ENCODE measurements around the gene FAM32A.

Gene FAM32A

DNA sequence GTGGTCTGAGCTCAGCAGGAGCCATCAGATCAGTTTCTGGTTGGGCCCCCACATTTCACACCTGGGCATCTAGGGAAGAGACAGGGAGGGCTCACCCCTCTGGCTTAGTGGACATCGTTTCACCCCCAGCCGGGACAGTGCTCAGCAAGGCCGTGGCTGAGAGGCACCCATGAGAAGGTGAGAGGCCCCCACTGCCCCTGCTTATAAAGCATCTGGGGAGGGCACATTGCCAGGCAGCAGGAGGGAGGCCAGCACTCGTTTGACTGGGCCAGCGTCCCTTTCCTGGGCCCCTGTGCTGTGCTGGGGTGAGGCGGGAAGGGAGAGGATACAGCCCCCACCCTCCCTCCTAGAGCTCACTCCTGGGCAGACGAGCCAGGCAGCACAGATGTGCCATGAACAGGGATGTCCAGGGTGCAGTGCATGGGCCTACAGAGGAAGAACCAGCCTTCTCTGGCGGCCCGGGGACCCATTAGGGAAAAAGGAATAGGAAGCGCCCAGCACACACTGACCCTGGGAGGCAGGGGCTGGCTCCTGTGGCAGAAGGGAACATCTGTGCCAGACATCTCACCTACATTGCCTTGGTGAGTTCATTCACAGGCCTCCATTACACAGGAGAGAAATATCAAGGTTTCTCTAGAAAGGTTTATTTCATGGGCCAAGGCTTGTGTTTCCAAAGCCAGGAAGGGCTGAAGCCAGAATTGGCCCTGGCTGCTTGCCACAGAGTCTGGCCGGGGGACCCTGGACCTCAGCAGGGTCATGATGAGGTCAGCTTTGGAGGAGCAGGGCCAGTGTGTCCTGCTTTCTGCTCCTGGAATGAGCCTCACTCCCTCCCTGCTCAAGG is 20.2 kb downstream of the FAM32A start:
- H3K4me3 ChIP-seq (replicated peaks; ENCODE audit: low read depth, low read length) = no peak overlapping the region
- TF ChIP-seq CTCF (IDR thresholded peaks at IDR 0.05; ENCODE audit: low read depth, low read length, missing control alignments) = no peak
- no peak for DNase-seq (ENCODE audit: extremely low read depth, low read depth)

DNA sequence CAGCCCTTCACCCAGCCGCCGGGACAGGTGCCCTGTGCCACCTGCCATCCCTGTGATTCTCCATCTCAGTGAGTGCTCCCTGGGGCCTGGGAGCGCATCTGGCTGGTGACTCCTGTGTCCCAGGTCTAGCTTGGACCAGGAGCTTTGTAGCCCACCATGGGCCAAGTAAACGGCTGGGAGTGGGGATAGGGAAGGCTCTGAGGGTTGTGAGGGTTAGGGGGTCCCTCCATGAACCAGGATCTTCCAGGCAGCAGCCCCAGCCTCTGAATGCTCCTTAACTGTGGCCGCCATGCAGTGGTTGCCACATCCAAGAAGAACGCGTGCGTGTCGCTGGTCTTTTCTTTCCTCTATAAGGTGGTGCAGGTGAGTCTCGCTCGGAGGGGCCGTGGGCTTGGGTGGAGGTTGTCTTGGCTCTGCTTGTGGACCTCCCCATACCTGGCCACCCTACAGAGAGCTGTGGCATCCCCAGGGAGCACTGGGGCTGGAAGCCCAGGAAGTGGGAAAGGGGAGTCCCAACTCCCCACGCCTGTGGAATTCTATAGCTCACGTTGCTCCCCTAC is 20.9 kb downstream of the FAM32A start:
- DNase-seq (ENCODE audit: extremely low read depth, low read depth) = no peak
- H3K4me3 ChIP-seq (replicated peaks; ENCODE audit: low read depth, low read length) = no peak overlapping the region
- no peak for TF ChIP-seq CTCF (IDR thresholded peaks at IDR 0.05; ENCODE audit: low read depth, low read length, missing control alignments)

DNA sequence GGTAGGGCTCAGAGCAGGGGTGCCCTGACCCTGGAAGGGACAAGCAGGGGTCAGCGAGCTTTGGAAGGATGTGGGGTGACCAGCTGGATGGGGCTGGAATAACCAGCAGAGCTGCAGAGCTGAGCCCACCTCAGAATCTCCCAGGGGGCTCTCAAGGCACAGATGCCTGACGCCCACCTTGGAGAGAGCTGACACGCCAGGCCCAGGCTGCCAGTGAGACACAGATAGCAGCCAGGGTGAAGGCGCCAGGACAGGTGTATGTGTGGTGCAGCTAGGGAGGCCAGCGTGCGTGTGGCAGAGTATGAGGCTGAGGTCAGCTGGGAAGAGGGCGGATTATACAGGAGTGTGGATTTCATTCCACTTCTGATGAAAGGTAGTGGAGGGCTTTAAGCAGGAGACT is 21.4 kb downstream of the FAM32A start:
- no peak for TF ChIP-seq CTCF (IDR thresholded peaks at IDR 0.05; ENCODE audit: low read depth, low read length, missing control alignments)
- DNase-seq (ENCODE audit: extremely low read depth, low read depth) = no peak
- no peak overlapping the region for H3K4me3 ChIP-seq (replicated peaks; ENCODE audit: low read depth, low read length)

- no peak for TF ChIP-seq CTCF (IDR thresholded peaks at IDR 0.05; ENCODE audit: low read depth, low read length, missing control alignments)
- H3K4me3 ChIP-seq (replicated peaks; ENCODE audit: low read depth, low read length) = no peak overlapping the region
- DNase-seq (ENCODE audit: extremely low read depth, low read depth) = no peak
Measured at GRCh38 chr19:16207063-16207462, 21.9 kb downstream of the FAM32A start.

- no peak for TF ChIP-seq CTCF (IDR thresholded peaks at IDR 0.05; ENCODE audit: low read depth, low read length, missing control alignments)
Measured at GRCh38 chr19:16207490-16208025, 22.3 kb downstream of the FAM32A start.

DNA sequence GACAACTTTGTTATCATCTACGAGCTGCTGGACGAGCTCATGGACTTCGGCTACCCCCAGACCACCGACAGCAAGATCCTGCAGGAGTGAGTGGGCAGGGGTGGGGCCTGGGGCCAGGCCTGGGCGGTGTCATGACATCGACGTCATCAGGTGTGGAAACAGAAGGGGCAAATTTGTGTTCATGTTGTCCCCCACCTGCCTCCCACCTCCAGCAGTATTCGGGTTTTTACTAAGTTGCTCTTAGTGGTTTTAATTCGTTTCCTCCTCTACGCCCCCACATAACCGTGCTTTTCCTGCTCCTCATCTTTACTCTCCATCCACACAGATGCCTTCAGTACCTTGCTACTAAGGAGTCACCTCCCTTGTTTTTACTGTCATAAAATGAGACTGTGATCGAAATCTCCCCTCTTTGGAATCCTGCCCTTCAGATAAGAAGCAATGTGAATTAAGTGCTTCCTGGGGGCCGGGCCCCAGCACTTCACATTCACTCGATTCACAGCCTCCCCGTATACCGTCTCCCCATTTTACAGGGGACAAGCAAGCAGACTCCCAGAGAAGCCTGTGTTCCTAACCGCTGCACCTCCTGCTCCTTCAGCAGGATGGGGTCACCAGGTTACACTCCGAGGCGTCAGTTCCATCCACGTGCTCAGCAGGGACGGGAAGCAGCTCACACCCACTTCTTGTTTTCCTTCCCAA is 23.0 kb downstream of the FAM32A start:
- TF ChIP-seq CTCF (IDR thresholded peaks at IDR 0.05; ENCODE audit: low read depth, low read length, missing control alignments) = no peak
- no peak for DNase-seq (ENCODE audit: extremely low read depth, low read depth)
- H3K4me3 ChIP-seq (replicated peaks; ENCODE audit: low read depth, low read length) = no peak overlapping the region

More at GRCh38 chr19:16207490-16208025, 22.3 kb downstream of the FAM32A start:
- no peak overlapping the region for H3K4me3 ChIP-seq (replicated peaks; ENCODE audit: low read depth, low read length)
- DNase-seq (ENCODE audit: extremely low read depth, low read depth) = no peak

All from HFF-Myc (cell line).